H9 (cell line): ENCODE measurements around the gene NOP9. TPM values are rescaled to one million over a fixed set of nuclear protein-coding genes. Genes with fewer than 3 reads are reported as not detected.

Experiments
- DNase-seq: peaks from one replicate; pipeline ENCODE4 v3.0.0-alpha.2; 2017
- H2AFZ ChIP-seq: one replicate; pipeline ENCODE4 v1.6.1; 2013; ENCODE audit warnings: mild to moderate bottlenecking, low read length, control low read depth, moderate library complexity
- H2AK5ac ChIP-seq: 2 replicates; pipeline ENCODE4 v1.6.1; 2013; ENCODE audit warnings: low read length, control low read depth, mixed read lengths; ENCODE audit not compliant: insufficient read length
- H2BK120ac ChIP-seq: one replicate; pipeline ENCODE4 v1.6.1; 2013; ENCODE audit warnings: low read depth, mild to moderate bottlenecking, low read length, control low read depth, inconsistent platforms; ENCODE audit not compliant: poor library complexity, severe bottlenecking
- H2BK12ac ChIP-seq: 2 replicates; pipeline ENCODE4 v1.6.1; 2013; ENCODE audit warnings: low read length, control low read depth, mixed read lengths, low read depth; ENCODE audit not compliant: insufficient read length
- H2BK15ac ChIP-seq: 2 replicates; pipeline ENCODE4 v1.6.1; 2013; ENCODE audit warnings: low read depth, low read length, control low read depth
- H2BK20ac ChIP-seq: one replicate; pipeline ENCODE4 v1.6.1; 2013; ENCODE audit warnings: low read depth, mild to moderate bottlenecking, low read length, control low read depth, inconsistent platforms; ENCODE audit not compliant: poor library complexity, severe bottlenecking
- H2BK5ac ChIP-seq: 2 replicates; pipeline ENCODE4 v1.6.1; 2013; ENCODE audit warnings: low read length, control low read depth, mixed read lengths; ENCODE audit not compliant: insufficient read length
- H3K14ac ChIP-seq: 2 replicates; pipeline ENCODE4 v1.6.1; 2013; ENCODE audit warnings: low read length, control low read depth; ENCODE audit not compliant: insufficient read depth
- H3K18ac ChIP-seq: 2 replicates; pipeline ENCODE4 v1.6.1; 2013; ENCODE audit warnings: low read depth, mild to moderate bottlenecking, mixed read lengths, low read length, control low read depth; ENCODE audit not compliant: insufficient read length
- H3K23ac ChIP-seq: 2 replicates; pipeline ENCODE4 v1.6.1; 2013; ENCODE audit warnings: low read length, control low read depth, mixed read lengths, low read depth; ENCODE audit not compliant: insufficient read length
- H3K23me2 ChIP-seq: 2 replicates; pipeline ENCODE4 v1.6.1; 2013; ENCODE audit warnings: low read depth, mild to moderate bottlenecking, mixed read lengths, low read length, control low read depth; ENCODE audit not compliant: insufficient read length, poor library complexity, severe bottlenecking
- H3K27ac ChIP-seq: 2 replicates; pipeline ENCODE4 v1.5.1; 2013; ENCODE audit warnings: low read length, control low read depth, mixed read lengths, low read depth; ENCODE audit not compliant: insufficient read length
- H3K27me3 ChIP-seq: 2 replicates; pipeline ENCODE4 v1.6.1; 2013; ENCODE audit warnings: low read length, control low read depth, inconsistent platforms; ENCODE audit not compliant: insufficient read depth
- H3K4ac ChIP-seq: 2 replicates; pipeline ENCODE4 v1.6.1; 2013; ENCODE audit warnings: low read depth, mild to moderate bottlenecking, control low read depth, inconsistent platforms, low read length, moderate library complexity
- H3K4me1 ChIP-seq: 2 replicates; pipeline ENCODE4 v1.6.1; 2013; ENCODE audit warnings: low read length, control low read depth, inconsistent platforms; ENCODE audit not compliant: insufficient read depth
- H3K4me2 ChIP-seq: 2 replicates; pipeline ENCODE4 v1.6.1; 2013; ENCODE audit warnings: low read length, control low read depth, mixed read lengths; ENCODE audit not compliant: insufficient read length, insufficient read depth
- H3K56ac ChIP-seq: 2 replicates; pipeline ENCODE4 v1.6.1; 2013; ENCODE audit warnings: low read depth, mild to moderate bottlenecking, mixed read lengths, low read length, control low read depth; ENCODE audit not compliant: insufficient read length
- H3K79me1 ChIP-seq: 2 replicates; pipeline ENCODE4 v1.6.1; 2013; ENCODE audit warnings: low read depth, mild to moderate bottlenecking, moderate library complexity, low read length, control low read depth, inconsistent platforms; ENCODE audit not compliant: insufficient read depth, poor library complexity, severe bottlenecking
- H3K79me2 ChIP-seq: 2 replicates; pipeline ENCODE4 v1.6.1; 2013; ENCODE audit warnings: low read length, control low read depth, inconsistent platforms; ENCODE audit not compliant: insufficient read depth
- H3K9ac ChIP-seq: 2 replicates; pipeline ENCODE4 v1.6.1; 2013; ENCODE audit warnings: low read length, control low read depth, mixed read lengths; ENCODE audit not compliant: insufficient read length; ENCODE audit errors: extremely low read depth
- H3K9me3 ChIP-seq: one replicate; pipeline ENCODE4 v1.6.1; 2013; ENCODE audit warnings: low read depth, low read length, inconsistent platforms; ENCODE audit not compliant: control insufficient read depth
- H3T11ph ChIP-seq: one replicate; pipeline ENCODE4 v1.6.1; 2013; ENCODE audit warnings: mild to moderate bottlenecking, low read length, control low read depth, inconsistent platforms
- H4K20me1 ChIP-seq: one replicate; pipeline ENCODE4 v1.6.1; 2013; ENCODE audit not compliant: control insufficient read depth, insufficient read length, insufficient read depth
- H4K5ac ChIP-seq: 2 replicates; pipeline ENCODE4 v1.6.1; 2013; ENCODE audit warnings: low read depth, mild to moderate bottlenecking, mixed read lengths, low read length, control low read depth; ENCODE audit not compliant: insufficient read length
- H4K8ac ChIP-seq: replicated peaks from 2 replicates; pipeline ENCODE4 v1.6.1; 2013; ENCODE audit warnings: low read length, control low read depth, mixed read lengths, low read depth; ENCODE audit not compliant: insufficient read length
- H4K91ac ChIP-seq: 2 replicates; pipeline ENCODE4 v1.6.1; 2013; ENCODE audit warnings: low read depth, mild to moderate bottlenecking, moderate library complexity, mixed read lengths, low read length, control low read depth; ENCODE audit not compliant: insufficient read length
- H3K27ac Mint-ChIP-seq, 3 experiments: 2 replicates in 2 of 3; 3 replicates in 1 of 3; pipeline ENCODE4 v1.8.0; 2020 to 2021; ENCODE audit warnings: mixed read lengths in 3 of 3, mild to moderate bottlenecking in 1 of 3, moderate library complexity in 1 of 3
- H3K27me3 Mint-ChIP-seq: 2 replicates; pipeline ENCODE4 v1.8.0; 2021; ENCODE audit warnings: low read depth, mild to moderate bottlenecking, moderate library complexity, mixed read lengths
- H3K36me3 Mint-ChIP-seq, 3 experiments: 2 replicates in 2 of 3; 3 replicates in 1 of 3; pipeline ENCODE4 v1.8.0; 2020 to 2021; ENCODE audit warnings: low read depth in 3 of 3, mixed read lengths in 3 of 3; ENCODE audit not compliant: insufficient read depth in 1 of 3
- H3K4me1 Mint-ChIP-seq, 2 experiments: 2 replicates each; pipeline ENCODE4 v1.8.0; 2020; ENCODE audit warnings: mixed read lengths in 2 of 2
- H3K4me3 Mint-ChIP-seq, 2 experiments: 2 replicates in 1 of 2; 3 replicates in 1 of 2; pipeline ENCODE4 v1.8.0; 2020 to 2021; ENCODE audit warnings: mild to moderate bottlenecking in 2 of 2, mixed read lengths in 2 of 2, moderate library complexity in 1 of 2
- H3K9me3 Mint-ChIP-seq, 2 experiments: 2 replicates in 1 of 2; 3 replicates in 1 of 2; pipeline ENCODE4 v1.8.0; 2020; ENCODE audit warnings: mild to moderate bottlenecking in 2 of 2, mixed read lengths in 2 of 2, moderate library complexity in 1 of 2
- CTCF ChIP-seq: fragments of 200-600 bp; sonication (generic); conservative IDR thresholded peaks from 3 replicates; pipeline ENCODE4 v1.8.0; 2021; ENCODE audit warnings: antibody characterized with exemption, mild to moderate bottlenecking
- WGBS: extraction: QIAGEN DNeasy Blood & Tissue Kit; methylation state at CpG from one replicate; pipeline ENCODE4 v1.1.7; 2013; ENCODE audit warnings: missing lambda C conversion rate, low lambda C conversion rate, mixed read lengths; ENCODE audit not compliant: insufficient read length; ENCODE audit errors: extremely low coverage; 5-methylcytosine and 5-hydroxymethylcytosine counted together
- total RNA-seq: library from RNA; stranded (reverse); gene quantifications from 2 replicates; pipeline ENCODE4 v1.2.1, GENCODE V29; 2021

The NOP9 gene
- total RNA-seq, 1 experiment from 2014 or later: 34.7 TPM

GRCh38 chr14:24304019-24304387, 4.4 kb downstream of the NOP9 start:
- Histone ChIP-seq H2AK5ac (no peak overlapping the region), H3K27ac (no peak overlapping the region), H3K79me1 (peaks cover 3% of the 10 kb centered on the region), H3K4me1 (peaks cover 4% of the 10 kb centered on the region; the same call in 1 of the 2 replicates), H3K56ac (no peak overlapping the region), H2AFZ (no peak overlapping the region), H3K4me2 (no peak overlapping the region), H3K9me3 (no peaks in the 10 kb centered on the region), H4K91ac (no peak overlapping the region), H4K20me1 (no peaks in the 10 kb centered on the region), H3K14ac (no peak overlapping the region), H2BK120ac (no peak overlapping the region), H2BK15ac (no peak overlapping the region), H4K5ac (no peak overlapping the region), H3K27me3 (no peaks in the 10 kb centered on the region), H3T11ph (no peak overlapping the region), H3K9ac (no peak overlapping the region), H3K4ac (no peak overlapping the region), H2BK20ac (no peak overlapping the region), H2BK12ac (no peak overlapping the region), H3K79me2 (peaks cover 4% of the 10 kb centered on the region; the same call in 1 of the 2 replicates), H3K23ac (no peak overlapping the region), H4K8ac (no peak overlapping the region), H3K18ac (no peak overlapping the region), H2BK5ac (no peak overlapping the region), H3K23me2 (peaks cover 9% of the 10 kb centered on the region)
- DNase-seq: no peak
- H3K27ac Mint-ChIP-seq: no peak overlapping the region
- no peaks in the 10 kb centered on the region; the same call in 1 of the 2 replicates for H3K27me3 Mint-ChIP-seq
- no CpG with 5 or more reads among the region's 11 CpGs for WGBS
- no peak for TF ChIP-seq CTCF
- H3K9me3 Mint-ChIP-seq: no peaks in the 10 kb centered on the region
- H3K4me1 Mint-ChIP-seq: peaks cover 13 to 14% of the 10 kb centered on the region in 2 experiments
- peaks cover 34 to 74% (median 64%) of the 10 kb centered on the region in 3 experiments for H3K36me3 Mint-ChIP-seq
- no peak overlapping the region; a peak in 1 of 5 replicates for H3K4me3 Mint-ChIP-seq
